Astrocyte (in vitro differentiated cells and primary cell): ENCODE data around the gene RBL2. TPM values are rescaled to one million over a fixed set of nuclear protein-coding genes. Genes with fewer than 3 reads are reported as not detected.

Source experiments
- DNase-seq: peaks from one replicate; pipeline ENCODE4 v3.0.0-alpha.2; 2010; ENCODE audit warnings: low read depth
- FAIRE-seq: peaks from 2 replicates; lab custom pipeline; 2011; peaks lifted over from hg19 to GRCh38; lab: Jason Lieb, UNC
- H2AFZ ChIP-seq: 2 replicates; pipeline ENCODE4 v1.6.0; 2012; ENCODE audit warnings: low read depth, low read length, inconsistent platforms
- H3K27ac ChIP-seq: 2 replicates; pipeline ENCODE4 v1.5.1; 2011; ENCODE audit warnings: low read depth, low read length, inconsistent platforms
- H3K27me3 ChIP-seq: 2 replicates; pipeline ENCODE4 v1.6.0; 2011; ENCODE audit warnings: low read length, inconsistent platforms; ENCODE audit not compliant: insufficient read depth
- H3K36me3 ChIP-seq: 2 replicates; pipeline ENCODE4 v1.5.1; 2011; ENCODE audit warnings: low read length, inconsistent platforms; ENCODE audit not compliant: insufficient read depth
- H3K4me1 ChIP-seq: 2 replicates; pipeline ENCODE4 v1.5.1; 2011; ENCODE audit warnings: low read length, inconsistent platforms; ENCODE audit not compliant: insufficient read depth
- H3K4me2 ChIP-seq: 2 replicates; pipeline ENCODE4 v1.6.0; 2012; ENCODE audit warnings: low read length, inconsistent platforms
- H3K4me3 ChIP-seq: 2 replicates; pipeline ENCODE4 v1.5.1; 2011; ENCODE audit warnings: low read depth, mild to moderate bottlenecking, low read length, inconsistent platforms; ENCODE audit not compliant: insufficient read depth
- H3K79me2 ChIP-seq: 2 replicates; pipeline ENCODE4 v1.6.0; 2012; ENCODE audit warnings: mild to moderate bottlenecking, low read length, inconsistent platforms; ENCODE audit not compliant: insufficient read depth
- H3K9ac ChIP-seq: 2 replicates; pipeline ENCODE4 v1.6.0; 2012; ENCODE audit warnings: mild to moderate bottlenecking, low read length, inconsistent platforms
- H3K9me3 ChIP-seq: 2 replicates; pipeline ENCODE4 v1.5.1; 2012; ENCODE audit warnings: low read depth, mild to moderate bottlenecking, low read length, inconsistent platforms; ENCODE audit not compliant: insufficient read depth
- H4K20me1 ChIP-seq: 2 replicates; pipeline ENCODE4 v1.6.0; 2012; ENCODE audit warnings: low read length, inconsistent platforms; ENCODE audit not compliant: insufficient read depth
- H3K27ac Mint-ChIP-seq: one replicate; pipeline ENCODE4 v1.8.0; 2021; ENCODE audit warnings: mild to moderate bottlenecking, mixed read lengths; ENCODE audit not compliant: unreplicated experiment
- H3K27me3 Mint-ChIP-seq: one replicate; pipeline ENCODE4 v1.8.0; 2021; ENCODE audit warnings: low read depth, mixed read lengths; ENCODE audit not compliant: unreplicated experiment
- H3K36me3 Mint-ChIP-seq: one replicate; pipeline ENCODE4 v1.8.0; 2021; ENCODE audit warnings: low read depth, mixed read lengths; ENCODE audit not compliant: unreplicated experiment
- H3K4me1 Mint-ChIP-seq: one replicate; pipeline ENCODE4 v1.8.0; 2021; ENCODE audit warnings: low read depth, mixed read lengths; ENCODE audit not compliant: unreplicated experiment
- H3K4me3 Mint-ChIP-seq: one replicate; pipeline ENCODE4 v1.8.0; 2021; ENCODE audit warnings: mild to moderate bottlenecking, moderate library complexity, mixed read lengths; ENCODE audit not compliant: unreplicated experiment
- H3K9me3 Mint-ChIP-seq: one replicate; pipeline ENCODE4 v1.8.0; 2021; ENCODE audit warnings: mild to moderate bottlenecking, mixed read lengths; ENCODE audit not compliant: unreplicated experiment
- CTCF ChIP-seq: IDR thresholded peaks from 2 replicates; pipeline ENCODE4 v1.5.1; 2011; ENCODE audit warnings: low read depth, mild to moderate bottlenecking, inconsistent platforms, low read length, moderate library complexity; ENCODE audit not compliant: insufficient read depth
- EZH2 ChIP-seq: IDR thresholded peaks from 2 replicates; pipeline ENCODE4 v1.6.1; 2012; ENCODE audit warnings: mild to moderate bottlenecking, low read length, inconsistent platforms; ENCODE audit not compliant: insufficient read depth
- total RNA-seq: library from RNA; stranded (reverse); gene quantifications from 2 replicates; pipeline ENCODE4 v1.2.1, GENCODE V29; 2021

The RBL2 gene
- total RNA-seq, 1 donor from 2014 or later, result 24.4 TPM

GRCh38 chr16:53523126-53523804, 89.0 kb downstream of the RBL2 start:
- Mint-ChIP-seq H3K36me3 (no peaks in the 10 kb centered on the region), H3K9me3 (no peaks in the 10 kb centered on the region), H3K27me3 (peaks cover 5% of the 10 kb centered on the region), H3K4me1 (no peaks in the 10 kb centered on the region), H3K27ac (no peak overlapping the region), H3K4me3 (no peak overlapping the region)
- Histone ChIP-seq H3K4me1 (peaks cover 7% of the 10 kb centered on the region), H3K4me3 (no peak overlapping the region), H4K20me1 (no peaks in the 10 kb centered on the region), H3K79me2 (no peaks in the 10 kb centered on the region), H3K9ac (no peak overlapping the region), H3K9me3 (no peaks in the 10 kb centered on the region), H3K36me3 (no peaks in the 10 kb centered on the region), H3K27ac (no peak overlapping the region), H3K27me3 (no peaks in the 10 kb centered on the region), H3K4me2 (no peak overlapping the region), H2AFZ (no peak overlapping the region)
- FAIRE-seq, result no peak
- DNase-seq, result no peak
- no peak for TF ChIP-seq CTCF
- no peak for TF ChIP-seq EZH2

GRCh38 chr16:53523971-53524548, 89.8 kb downstream of the RBL2 start:
- Histone ChIP-seq H3K27me3 (no peaks in the 10 kb centered on the region), H3K4me2 (no peak overlapping the region), H3K4me1 (peaks cover 3% of the 10 kb centered on the region), H4K20me1 (no peaks in the 10 kb centered on the region), H3K4me3 (no peak overlapping the region), H3K36me3 (no peaks in the 10 kb centered on the region), H3K9me3 (no peaks in the 10 kb centered on the region), H3K79me2 (no peaks in the 10 kb centered on the region), H2AFZ (no peak overlapping the region), H3K9ac (no peak overlapping the region), H3K27ac (no peak overlapping the region)
- no peak overlapping the region for H3K4me3 Mint-ChIP-seq
- H3K27me3 Mint-ChIP-seq, result peaks cover 5% of the 10 kb centered on the region
- H3K4me1 Mint-ChIP-seq, result no peaks in the 10 kb centered on the region
- no peaks in the 10 kb centered on the region for H3K9me3 Mint-ChIP-seq
- FAIRE-seq (no peak), DNase-seq (no peak)
- no peaks in the 10 kb centered on the region for H3K36me3 Mint-ChIP-seq
- no peak overlapping the region for H3K27ac Mint-ChIP-seq
- TF ChIP-seq CTCF, result no peak
- TF ChIP-seq EZH2, result no peak

- H3K79me2 ChIP-seq, result no peaks in the 10 kb centered on the region
- no peak overlapping the region for H3K4me3 ChIP-seq
- no peaks in the 10 kb centered on the region for H4K20me1 ChIP-seq
- no peaks in the 10 kb centered on the region for H3K4me1 ChIP-seq
- H3K27ac ChIP-seq, result no peak overlapping the region
- Mint-ChIP-seq H3K36me3 (no peaks in the 10 kb centered on the region), H3K27ac (no peak overlapping the region), H3K4me3 (no peak overlapping the region), H3K9me3 (no peaks in the 10 kb centered on the region), H3K4me1 (no peaks in the 10 kb centered on the region), H3K27me3 (peaks cover under 1% of the 10 kb centered on the region)
- TF ChIP-seq EZH2, result no peak
- no peak for TF ChIP-seq CTCF
- no peak overlapping the region for H3K9ac ChIP-seq
- H3K9me3 ChIP-seq, result no peaks in the 10 kb centered on the region
- H3K4me2 ChIP-seq, result no peak overlapping the region
- DNase-seq, result no peak
- no peak overlapping the region for H2AFZ ChIP-seq
- H3K36me3 ChIP-seq, result no peaks in the 10 kb centered on the region
- H3K27me3 ChIP-seq, result no peaks in the 10 kb centered on the region
- no peak for FAIRE-seq
These were observed 94.5 kb downstream of the RBL2 start for GRCh38 chr16:53528797-53529196.
